HepG2 (cell line): ENCODE data around the gene P2RX5. TPM values are rescaled to one million over a fixed set of nuclear protein-coding genes. Genes with fewer than 3 reads are reported as not detected.

Source experiments
- CSRNP2 ChIP-seq: sonication (generic); formaldehyde crosslinking; conservative IDR thresholded peaks from 2 replicates; pipeline ENCODE4 v1.8.0; 2022; ENCODE audit warnings: low read depth, missing genetic modification reagents
- ELF1 ChIP-seq: sonication (generic); formaldehyde crosslinking; IDR thresholded peaks from 2 replicates; pipeline ENCODE4 v1.4.0; 2020; ENCODE audit warnings: missing genetic modification reagents
- FOSL2 ChIP-seq: sonication (generic); formaldehyde crosslinking; IDR thresholded peaks from 2 replicates; pipeline ENCODE4 v1.4.0; 2020; ENCODE audit warnings: missing genetic modification reagents
- FOXA1 ChIP-seq, 2 experiments: fragments of 450-650 bp in 1 of 2; sonication (generic) in 1 of 2; formaldehyde crosslinking in 1 of 2; IDR thresholded peaks; 2 replicates each; pipeline versions ENCODE4 v1.4.0 to v1.6.1; 2016 to 2020; ENCODE audit warnings: missing genetic modification reagents in 1 of 2
- PAF1 ChIP-seq: IDR thresholded peaks from 2 replicates; pipeline ENCODE4 v1.6.1; 2016; ENCODE audit warnings: missing genetic modification reagents, missing compliant biosample characterization
- PHF20 ChIP-seq: sonication (generic); formaldehyde crosslinking; IDR thresholded peaks from 2 replicates; pipeline ENCODE4 v1.5.0; 2020; ENCODE audit warnings: mild to moderate bottlenecking, missing genetic modification reagents
- SNAPC5 ChIP-seq: sonication (generic); formaldehyde crosslinking; IDR thresholded peaks from 2 replicates; pipeline ENCODE4 v1.8.1; 2023; ENCODE audit warnings: mild to moderate bottlenecking, missing genetic modification reagents, borderline replicate concordance
- SP1 ChIP-seq, 2 experiments: fragments of 450-650 bp in 1 of 2; sonication (generic) in 1 of 2; formaldehyde crosslinking in 1 of 2; IDR thresholded peaks; 2 replicates each; pipeline versions ENCODE4 v1.4.0 to v1.6.1; 2016 to 2020; ENCODE audit warnings: missing genetic modification reagents in 1 of 2
- SP140L ChIP-seq: sonication (generic); formaldehyde crosslinking; IDR thresholded peaks from 2 replicates; pipeline ENCODE4 v1.4.0; 2020; ENCODE audit warnings: missing genetic modification reagents, borderline replicate concordance
- YEATS2 ChIP-seq: sonication (generic); formaldehyde crosslinking; IDR thresholded peaks from 2 replicates; pipeline ENCODE4 v1.4.0; 2020; ENCODE audit warnings: missing genetic modification reagents, borderline replicate concordance
- ZBTB40 ChIP-seq, 2 experiments: fragments of 450-650 bp in 1 of 2; sonication (generic) in 1 of 2; formaldehyde crosslinking in 1 of 2; IDR thresholded peaks; 2 replicates each; pipeline versions ENCODE4 v1.6.1 to v1.8.0; 2016 to 2022; ENCODE audit warnings: antibody characterized with exemption in 1 of 2, mild to moderate bottlenecking in 1 of 2, missing genetic modification reagents in 1 of 2
- ZFP37 ChIP-seq: sonication (generic); formaldehyde crosslinking; IDR thresholded peaks from 2 replicates; pipeline ENCODE4 v1.4.0; 2020; ENCODE audit warnings: missing genetic modification reagents, borderline replicate concordance
- ZNF121 ChIP-seq: sonication (generic); formaldehyde crosslinking; IDR thresholded peaks from 2 replicates; pipeline ENCODE4 v1.5.0; 2020; ENCODE audit warnings: mild to moderate bottlenecking, missing genetic modification reagents
- ZNF292 ChIP-seq: sonication (generic); formaldehyde crosslinking; IDR thresholded peaks from 2 replicates; pipeline ENCODE4 v1.8.1; 2022; ENCODE audit warnings: mild to moderate bottlenecking, low read depth, missing genetic modification reagents, borderline replicate concordance
- ZNF543 ChIP-seq: sonication (generic); formaldehyde crosslinking; IDR thresholded peaks from 2 replicates; pipeline ENCODE4 v1.4.0; 2020; ENCODE audit warnings: mild to moderate bottlenecking, missing genetic modification reagents
- ZNF788 ChIP-seq: sonication (generic); formaldehyde crosslinking; IDR thresholded peaks from 2 replicates; pipeline ENCODE4 v1.5.0; 2020; ENCODE audit warnings: mild to moderate bottlenecking, missing genetic modification reagents, borderline replicate concordance
- ZSCAN12 ChIP-seq: sonication (generic); formaldehyde crosslinking; IDR thresholded peaks from 2 replicates; pipeline ENCODE4 v1.9.0; 2021; ENCODE audit warnings: mild to moderate bottlenecking, missing genetic modification reagents
- polyA plus RNA-seq, 8 experiments: library from polyadenylated mRNA; depleted of rRNA in 3 of 8; stranded (reverse) in 7 of 8; unstranded in 1 of 8; fragments of >200 nt; fragmentation: Illumina TruSeq in 4 of 8; extraction: Trizol in 4 of 8; gene quantifications; 2 replicates each; pipeline versions ENCODE4 v1.2.1 to v1.2.3, GENCODE V29; 2011 to 2016; ENCODE audit warnings: low read depth in 4 of 8, missing spikeins in 1 of 8, mixed read lengths in 1 of 8; ENCODE audit not compliant: insufficient read depth in 1 of 8
- total RNA-seq, 5 experiments: library from RNA; depleted of rRNA; stranded (reverse); fragments of >200 nt; fragmentation: Illumina TruSeq; extraction: Trizol; gene quantifications; 2 replicates each; pipeline ENCODE4 v1.2.3, GENCODE V29; 2016; ENCODE audit warnings: low read depth in 1 of 5

P2RX5 gene
- total and polyA plus RNA-seq, 2 of the 13 experiments (the other 11 are each of a cell fraction or from before 2014, with no cell fraction given) = 0.95 to 1.7 TPM

- peak; percentile 77; the same call in 1 of the 2 replicates for TF ChIP-seq SNAPC5 (CRISPR knock-in tag)
- no peak for TF ChIP-seq SP140L (CRISPR knock-in tag)
- no peak for TF ChIP-seq ZBTB40 (IDR thresholded peaks at IDR 0.05)
- 0 out of 2 replicates have a peak, but pooled peaks have one; percentile 51 for TF ChIP-seq ZBTB40 (CRISPR knock-in tag; IDR thresholded peaks at IDR 0.05)
- 0 out of 2 replicates have a peak, but pooled peaks have one; percentile 7 for TF ChIP-seq ZSCAN12 (CRISPR knock-in tag)
- no peak for TF ChIP-seq FOXA1 (IDR thresholded peaks at IDR 0.05)
- TF ChIP-seq FOXA1 (CRISPR knock-in tag; IDR thresholded peaks at IDR 0.05) = no peak
- TF ChIP-seq ZNF292 = no peak
- TF ChIP-seq PHF20 (CRISPR knock-in tag) = no peak
- no peak for TF ChIP-seq SP1 (IDR thresholded peaks at IDR 0.05)
- TF ChIP-seq SP1 (CRISPR knock-in tag; IDR thresholded peaks at IDR 0.05) = no peak
- peak; percentile 33; the same call in 1 of the 2 replicates for TF ChIP-seq FOSL2 (CRISPR knock-in tag)
- no peak for TF ChIP-seq ZFP37 (CRISPR knock-in tag)
- TF ChIP-seq YEATS2 (CRISPR knock-in tag) = no peak
- 0 out of 2 replicates have a peak, but pooled peaks have one; percentile 11 for TF ChIP-seq ZNF543
- TF ChIP-seq ZNF121 (CRISPR knock-in tag) = 0 out of 2 replicates have a peak, but pooled peaks have one; percentile 8
- 0 out of 2 replicates have a peak, but pooled peaks have one; percentile 57 for TF ChIP-seq ZNF788
- no peak for TF ChIP-seq CSRNP2 (CRISPR knock-in tag)
- TF ChIP-seq ELF1 = no peak
- no peak for TF ChIP-seq PAF1 (CRISPR knock-in tag)
Observed at GRCh38 chr17:3635474-3636153, 60.3 kb downstream of the P2RX5 start (continued).
